Nucleus accumbens (tissue), 56 donors: ENCODE data around the gene CHST11.

ENCODE experiments used
- DNase-seq, 56 donors: peaks; one replicate each; lab custom pipeline; 2025; lab: John Stamatoyannopoulos, UW

Gene CHST11

DNA sequence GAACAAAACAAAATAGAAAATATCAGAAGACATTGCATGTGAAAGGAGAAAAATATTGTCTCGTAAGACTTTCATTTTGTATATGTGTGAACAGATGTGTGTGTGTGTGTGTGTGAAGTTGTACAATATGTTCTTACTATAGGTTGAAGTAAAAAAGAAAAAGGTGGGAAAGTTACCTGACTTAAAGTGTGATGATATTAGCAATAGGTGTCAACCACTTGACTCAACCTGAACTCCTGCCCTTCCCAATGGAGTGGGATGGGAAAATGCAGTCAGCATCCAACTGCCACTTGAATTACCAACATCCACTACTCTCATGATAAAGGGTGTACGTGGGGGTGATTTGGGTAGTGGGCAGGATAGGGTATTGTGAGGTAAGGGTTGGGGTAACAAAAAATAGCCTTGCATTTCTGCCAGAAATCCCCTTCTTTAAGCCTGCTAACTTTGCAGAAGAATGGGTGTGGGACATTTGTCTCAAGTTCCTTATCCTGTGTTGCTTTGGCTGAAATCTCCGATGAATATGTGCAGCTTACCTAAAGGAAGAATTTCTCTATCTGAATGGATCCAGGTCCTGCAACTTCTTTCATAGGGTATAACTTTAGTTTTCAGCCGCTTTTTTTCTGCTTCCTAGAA lies 181.6 kb downstream of the CHST11 start:
- DNase-seq: no peak

DNA sequence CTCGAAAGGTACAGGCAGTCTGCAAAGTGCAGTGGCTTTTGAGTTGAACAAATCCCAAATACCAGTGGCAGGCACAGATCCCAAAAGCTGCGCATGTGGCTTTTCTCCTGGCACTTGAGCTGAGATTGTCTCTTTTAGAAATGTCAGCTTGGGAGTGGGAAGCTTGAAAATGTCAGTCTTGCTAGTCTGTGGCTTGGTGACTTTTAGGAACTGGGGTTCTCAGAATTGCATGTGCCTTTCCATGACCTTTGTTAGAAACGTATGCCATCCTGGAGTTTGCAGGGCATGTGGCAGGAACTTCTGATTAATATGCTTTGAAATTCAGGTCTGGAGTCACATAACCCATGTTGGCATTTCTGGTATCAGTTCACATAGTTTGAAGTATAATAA lies 182.1 kb downstream of the CHST11 start:
- DNase-seq: no peak

DNA sequence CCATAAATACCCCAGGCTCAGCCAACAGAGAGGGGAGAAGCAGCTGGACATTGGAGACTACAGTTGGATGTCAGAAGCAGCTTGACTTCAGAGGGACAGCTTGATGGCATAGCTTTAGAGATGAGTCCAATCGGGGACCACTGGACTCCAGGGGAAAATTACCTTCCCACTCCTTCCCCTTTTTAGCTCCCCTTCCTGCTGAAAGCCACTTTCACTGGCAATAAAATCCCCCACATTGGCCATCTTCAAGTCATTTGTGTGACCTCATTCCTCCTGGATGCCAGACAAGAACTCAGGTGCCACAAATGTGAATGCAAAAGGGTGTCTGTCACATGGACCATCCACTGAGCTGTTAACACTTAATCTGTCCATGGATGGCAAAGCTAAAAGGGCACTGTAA lies 184.2 kb downstream of the CHST11 start:
- DNase-seq: no peak

DNA sequence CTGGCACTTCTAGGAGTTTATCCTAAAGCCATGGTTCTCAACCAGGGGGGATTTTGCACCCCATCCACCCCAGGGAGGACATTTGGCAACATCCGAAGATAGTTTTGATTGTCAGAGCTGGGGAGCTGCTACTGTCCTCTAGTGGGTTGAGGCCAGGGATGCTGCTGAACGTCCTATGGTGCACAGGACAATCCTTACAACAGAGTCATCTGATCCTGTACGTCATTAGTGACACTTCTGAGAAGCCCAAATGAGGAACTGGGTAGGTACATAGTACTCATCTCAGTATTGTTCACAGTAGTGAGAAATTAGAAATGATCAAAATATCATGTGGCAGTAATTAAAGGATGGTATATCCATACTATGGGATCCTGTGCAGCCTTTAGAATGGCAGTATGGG lies 185.1 kb downstream of the CHST11 start:
- DNase-seq: no peak

DNA sequence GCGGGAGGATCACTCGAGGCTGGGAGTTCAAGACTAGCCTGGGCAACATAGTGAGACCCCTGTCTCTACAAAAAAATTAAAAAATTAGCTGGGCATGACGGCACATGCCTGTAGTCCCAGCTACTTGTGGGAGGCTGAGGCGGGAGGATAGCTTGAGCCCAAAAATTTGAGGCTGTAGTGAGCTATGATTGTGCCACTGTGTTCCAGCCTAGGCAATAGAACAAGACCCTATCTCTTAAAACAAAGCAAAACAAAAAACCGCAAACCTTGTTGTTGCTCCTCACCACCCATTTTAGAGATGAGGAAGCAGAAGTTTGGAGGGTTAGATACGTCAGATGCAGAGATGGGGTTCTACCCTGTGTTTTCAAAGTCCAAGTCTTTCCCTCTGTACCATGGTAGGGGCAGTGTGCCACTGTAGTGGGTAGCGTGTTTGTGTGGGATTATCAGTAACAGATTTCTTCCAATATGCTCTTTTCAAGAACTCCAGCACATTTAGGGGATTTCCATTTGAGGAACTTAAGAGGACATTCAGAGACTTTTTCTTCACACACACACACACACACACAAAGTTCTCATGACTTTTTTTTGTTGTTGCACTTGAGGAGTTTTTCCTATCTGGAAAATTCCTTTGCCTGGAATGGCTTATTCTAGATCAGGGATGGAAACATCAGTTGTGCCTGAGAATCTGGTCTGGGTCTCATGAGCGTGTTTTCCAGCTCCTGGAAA lies 186.5 kb downstream of the CHST11 start:
- DNase-seq: no peak

DNA sequence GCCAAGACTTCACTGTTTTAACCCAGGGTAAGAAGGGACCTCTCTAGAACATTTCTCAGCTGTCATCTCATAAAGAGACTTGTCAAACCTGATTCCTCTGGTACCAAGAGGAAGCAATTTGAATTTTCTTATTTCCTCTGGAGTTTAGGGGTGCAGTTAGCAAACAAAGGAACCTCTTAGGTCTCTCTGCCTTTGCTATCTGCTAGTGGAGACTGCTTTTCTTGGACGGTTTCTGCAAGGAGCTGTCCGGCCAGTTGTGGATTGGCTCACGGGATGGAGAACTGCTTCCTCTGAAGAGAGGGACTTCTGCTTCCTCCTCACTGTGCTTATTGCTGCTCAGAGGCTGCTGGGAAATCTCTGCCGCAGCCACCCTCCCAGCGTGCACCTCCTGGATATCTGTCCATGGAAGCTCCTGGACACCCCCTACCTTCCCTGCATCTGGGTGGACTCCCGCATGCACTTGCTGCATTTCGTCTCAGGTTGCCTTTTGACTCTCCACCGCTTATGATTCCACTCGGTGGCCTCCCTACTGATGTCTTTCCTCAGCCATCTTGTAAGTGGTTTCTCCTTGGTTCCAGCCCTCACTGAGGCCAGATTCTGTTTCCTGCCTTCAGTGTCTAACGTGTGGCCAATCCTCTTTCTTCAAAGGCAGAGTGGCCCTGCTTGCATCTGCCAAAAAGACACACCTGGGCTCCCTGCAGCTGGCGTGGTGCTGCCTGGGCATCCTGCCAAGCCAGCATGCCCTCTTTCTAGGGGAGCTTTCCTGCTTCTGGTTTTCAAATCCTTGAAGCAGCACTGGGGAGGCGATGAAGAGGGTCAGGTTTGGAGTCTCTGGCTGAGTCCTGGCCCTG lies 187.3 kb downstream of the CHST11 start:
- DNase-seq: peak in 3 of 56 donors; percentile 10 to 32 (median 12)

DNA sequence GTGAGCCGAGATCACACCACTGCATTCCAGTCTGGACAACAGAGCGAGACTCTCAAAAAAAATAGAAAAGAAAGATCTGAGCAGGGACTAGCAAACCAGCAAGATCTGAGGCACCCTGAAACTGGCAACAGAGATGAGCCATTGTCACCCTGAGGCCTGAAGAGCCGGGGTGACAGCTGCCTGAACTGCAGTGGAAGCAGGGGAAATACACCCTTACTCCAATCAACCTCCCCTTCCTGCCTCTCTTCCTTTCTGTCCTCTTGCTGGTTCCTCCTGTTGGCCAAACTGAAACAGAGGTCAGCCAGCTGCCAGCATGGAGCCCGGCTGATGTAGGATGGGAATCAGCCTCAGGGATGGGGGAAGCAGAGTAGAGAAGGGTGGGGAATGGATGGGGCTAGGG lies 192.0 kb downstream of the CHST11 start:
- no peak for DNase-seq

DNA sequence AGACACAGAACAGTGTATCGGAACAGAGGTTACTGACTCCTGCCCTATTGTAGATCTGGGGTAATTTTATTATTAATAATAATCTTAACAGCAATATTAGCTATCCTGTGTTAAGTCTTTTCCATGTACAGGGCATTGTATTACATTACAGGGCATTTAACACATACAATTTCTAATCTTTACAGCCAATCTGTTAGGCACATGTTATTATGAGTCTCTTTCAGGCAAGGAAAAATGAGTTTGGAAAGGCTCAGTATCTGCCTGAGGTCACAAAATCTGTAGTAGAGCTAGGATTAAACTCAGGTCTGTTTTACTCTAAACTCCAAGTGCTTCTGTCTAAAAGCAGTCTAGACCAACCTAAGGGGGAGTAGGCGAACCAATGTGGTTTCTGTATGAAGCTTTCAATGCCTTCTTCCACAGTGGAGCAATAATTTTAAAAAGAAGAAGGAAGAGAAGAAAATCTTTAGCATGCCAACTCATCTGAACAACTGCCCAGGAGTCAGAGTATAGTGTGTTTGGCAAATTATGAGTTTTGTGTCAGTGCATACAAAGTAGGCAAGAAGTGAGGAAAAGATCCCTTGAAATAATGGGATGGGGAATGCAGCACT lies 192.6 kb downstream of the CHST11 start:
- no peak for DNase-seq

DNA sequence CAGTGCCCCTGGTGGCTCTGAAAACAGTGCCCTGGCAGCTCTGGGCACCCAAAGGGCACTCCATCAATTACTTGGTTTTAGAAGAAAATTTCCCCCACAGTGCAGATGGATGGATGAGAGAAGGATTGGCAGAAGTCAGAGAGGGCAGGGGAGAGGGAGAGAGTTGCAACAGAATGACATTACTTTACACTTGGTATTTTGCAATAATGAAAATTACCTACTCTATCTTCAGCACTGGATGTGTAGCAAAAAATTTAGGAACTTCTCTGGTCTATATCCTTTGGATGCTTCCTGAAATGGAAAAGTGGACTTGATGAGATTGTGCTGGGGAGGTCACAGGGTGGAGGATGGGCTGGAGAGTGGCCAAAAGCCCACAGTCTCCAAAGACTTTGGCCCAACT lies 193.2 kb downstream of the CHST11 start:
- no peak for DNase-seq

DNA sequence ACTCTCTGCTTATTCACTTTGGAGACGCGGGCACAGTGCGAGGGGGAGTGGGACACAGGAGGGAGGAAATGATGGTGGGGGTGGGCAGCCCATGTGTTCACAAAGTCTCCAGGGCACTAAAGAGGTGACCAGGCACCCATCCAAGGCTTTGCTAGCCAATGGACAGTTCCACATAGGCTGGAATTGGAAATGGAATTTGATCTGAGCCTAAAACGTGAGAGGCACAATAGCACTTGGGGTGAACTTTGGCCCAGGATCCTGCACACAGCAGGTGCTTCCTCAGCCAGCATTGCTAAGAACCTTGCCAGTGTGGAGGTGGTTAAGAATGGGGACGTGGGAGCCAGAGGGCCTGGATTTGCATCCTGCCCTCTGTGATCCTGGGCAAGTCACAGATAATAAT lies 193.8 kb downstream of the CHST11 start:
- DNase-seq: no peak

DNA sequence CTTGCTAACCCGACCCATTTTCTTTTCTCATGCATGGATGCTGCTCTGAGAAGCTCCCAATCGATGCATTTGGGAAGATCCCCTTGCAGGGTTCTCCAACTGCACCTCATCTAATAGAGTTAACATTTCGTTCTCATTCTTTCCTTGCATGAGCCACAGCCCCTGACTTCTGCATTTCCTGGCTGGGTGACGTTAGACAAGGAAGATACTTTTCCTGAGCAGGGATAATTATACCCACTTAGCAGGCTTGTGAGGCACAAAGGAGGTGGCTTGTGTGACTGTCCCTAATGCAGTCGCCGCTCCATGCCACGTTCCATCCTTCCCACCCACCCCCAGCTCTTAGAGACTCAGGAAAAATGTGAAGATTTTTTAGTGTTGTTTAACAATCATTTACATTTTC lies 195.1 kb downstream of the CHST11 start:
- no peak for DNase-seq

DNA sequence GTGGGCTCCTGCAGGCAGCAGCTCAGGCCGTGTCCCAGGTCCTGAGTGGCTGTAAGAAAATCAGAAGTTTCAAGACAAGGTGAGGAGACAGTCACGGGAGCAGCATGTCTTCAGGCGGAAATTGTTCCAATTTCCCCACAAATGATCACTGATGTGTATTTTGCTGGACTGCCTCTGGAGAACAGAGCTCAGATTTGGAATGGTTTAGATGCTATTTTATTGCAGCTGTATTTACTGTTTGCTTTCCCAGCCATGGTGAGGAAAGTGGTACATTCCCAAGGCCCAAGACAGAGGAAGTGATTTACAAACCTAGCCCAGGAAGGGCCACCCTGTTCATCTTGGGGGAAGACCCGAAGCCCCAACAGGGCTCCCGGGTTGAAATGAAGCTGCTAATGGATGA lies 195.6 kb downstream of the CHST11 start:
- DNase-seq: no peak

DNA sequence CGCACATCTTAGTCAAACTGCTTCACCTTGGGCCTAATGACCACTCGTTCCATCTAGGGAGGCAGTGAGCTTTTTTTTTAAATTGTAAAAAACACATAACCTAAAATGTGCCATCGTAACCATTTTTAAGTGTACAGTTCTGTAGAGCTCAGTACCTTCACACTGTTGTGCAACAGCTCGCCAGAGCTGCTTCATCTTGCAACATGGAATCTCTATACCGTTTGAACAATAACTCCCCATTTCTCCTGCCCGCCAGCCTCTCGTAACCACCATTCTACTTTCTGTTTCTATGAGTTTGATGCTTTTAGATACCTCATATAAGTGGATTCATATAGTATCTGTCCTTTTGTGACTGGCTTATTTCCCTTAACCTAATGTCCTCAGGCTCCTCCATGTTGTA lies 196.2 kb downstream of the CHST11 start:
- no peak for DNase-seq

DNA sequence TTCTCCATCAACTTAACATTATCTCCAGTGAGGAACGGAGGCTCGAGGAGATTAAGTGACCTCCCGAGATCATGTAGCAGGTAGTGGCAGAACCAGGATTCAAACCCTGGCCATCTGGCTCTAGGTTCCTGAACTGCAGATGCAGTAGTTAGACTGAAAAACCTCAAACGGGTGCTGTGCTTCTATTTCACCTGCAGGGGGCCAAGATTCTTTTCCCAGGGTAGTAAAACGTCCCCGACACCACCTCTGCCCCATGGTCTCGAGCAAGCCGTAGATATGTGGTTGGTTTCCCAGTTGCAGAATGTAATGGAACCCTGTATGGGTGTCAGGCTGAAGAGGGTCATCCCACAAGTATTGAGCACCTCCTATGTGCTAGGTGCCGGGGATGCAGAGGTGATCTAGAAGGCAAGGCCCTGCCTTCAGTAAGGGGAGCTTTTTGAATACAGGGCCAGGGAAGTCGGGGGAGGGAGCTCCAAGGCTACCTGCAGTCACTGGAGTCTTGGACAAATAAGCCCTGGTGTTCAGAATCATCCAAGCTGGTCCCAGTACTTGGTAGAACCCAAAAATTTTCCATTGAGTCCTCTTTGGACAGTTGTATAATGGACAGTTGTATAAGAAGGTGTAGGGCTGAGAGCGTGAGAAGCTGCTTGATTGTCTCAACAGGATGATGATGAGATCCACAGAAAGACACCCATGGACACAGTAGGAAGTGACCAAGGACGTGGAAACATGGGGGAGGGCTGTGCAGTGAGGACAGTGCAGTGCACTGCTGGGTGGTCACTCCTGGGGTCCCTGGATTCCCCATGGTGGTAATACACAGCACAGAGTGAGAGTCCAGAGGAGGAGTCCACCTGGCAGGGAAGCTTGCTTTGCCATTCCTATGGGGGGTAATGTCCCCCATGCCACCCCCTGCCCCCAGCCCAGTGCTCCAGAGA lies 197.2 kb downstream of the CHST11 start:
- DNase-seq: no peak

DNA sequence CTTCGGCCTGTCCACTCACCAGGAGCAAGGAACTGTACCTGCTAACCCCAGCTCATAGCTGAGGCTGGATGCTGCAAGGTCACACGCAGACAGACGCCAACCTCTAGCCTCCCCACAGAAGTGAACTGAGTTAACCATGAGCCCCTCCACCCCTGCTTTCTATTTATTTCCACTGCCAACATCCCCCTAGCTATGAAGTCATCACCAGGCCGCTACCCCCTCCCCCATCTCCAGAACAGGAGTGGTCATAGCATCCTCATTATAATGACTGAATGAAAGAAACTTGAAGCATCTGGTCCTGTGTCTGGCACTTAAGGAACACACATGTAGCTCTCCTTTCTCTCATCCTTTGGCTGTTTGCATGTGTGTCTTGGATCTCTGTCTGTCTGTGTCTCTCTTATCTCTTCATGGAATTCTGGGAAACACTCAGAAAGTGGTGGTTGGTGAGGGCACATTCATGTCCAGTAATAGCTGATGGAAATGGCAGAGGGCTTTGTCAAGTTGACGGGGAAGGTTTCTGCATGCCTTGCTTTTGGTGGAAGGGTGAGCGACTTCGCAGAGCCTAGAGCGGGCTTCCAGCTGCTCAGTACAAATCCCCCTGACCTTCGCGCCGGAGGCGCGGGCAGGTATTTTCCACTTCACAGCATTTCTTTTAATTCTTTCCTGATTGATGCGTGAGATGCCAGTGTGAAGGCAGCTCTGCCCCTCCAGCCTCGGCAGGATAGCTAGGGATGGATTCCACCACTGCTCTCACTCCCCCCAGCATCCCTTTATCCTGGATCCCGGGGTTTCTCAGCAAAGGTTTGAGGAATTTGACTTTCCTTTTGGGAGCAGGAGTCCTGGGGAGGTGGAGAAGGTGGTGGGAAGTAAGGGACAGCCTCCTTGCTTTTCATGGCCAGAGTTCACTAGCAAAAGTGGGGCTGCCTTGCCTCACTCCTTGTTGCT lies 198.2 kb downstream of the CHST11 start:
- no peak for DNase-seq

DNA sequence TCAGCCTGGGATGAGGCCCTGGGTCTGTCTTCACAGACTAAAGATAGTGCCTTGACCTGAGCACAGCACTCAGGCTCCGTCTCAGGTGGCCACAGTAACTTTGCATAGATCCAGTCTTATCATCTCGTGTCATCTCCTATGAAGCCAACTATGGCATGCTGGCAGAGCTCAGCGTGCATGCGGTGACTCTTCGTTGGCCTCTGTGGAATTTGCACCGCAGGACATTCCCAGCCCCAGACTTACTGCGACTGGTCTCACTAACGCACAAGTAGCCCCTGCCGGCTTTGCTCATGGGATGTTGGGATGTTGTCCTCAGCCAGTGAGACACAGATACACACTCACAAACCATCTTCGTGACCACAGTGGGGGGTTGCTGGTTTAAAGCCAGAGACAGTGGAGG lies 199.6 kb downstream of the CHST11 start:
- DNase-seq: no peak

DNA sequence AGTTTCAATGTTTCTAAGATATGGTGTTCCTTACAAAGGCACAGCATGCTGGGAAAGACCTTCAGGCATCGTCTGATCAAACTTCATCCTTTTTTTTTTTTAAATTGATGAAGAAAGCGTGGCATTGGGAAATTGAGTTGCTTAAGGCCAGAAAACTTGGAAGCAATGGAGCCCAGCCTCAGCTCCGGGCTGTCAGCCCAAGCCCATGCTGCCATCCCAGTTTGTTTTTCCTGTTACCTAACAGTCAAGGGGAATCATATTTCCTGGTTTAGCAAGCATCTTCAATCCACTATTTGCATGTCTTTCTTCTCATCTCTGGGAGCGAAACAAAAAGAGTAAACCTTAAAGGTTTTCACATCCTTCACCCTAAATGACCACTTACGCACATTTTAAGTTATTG lies 200.2 kb downstream of the CHST11 start:
- DNase-seq: peak in 1 of 56 donors; percentile 13

DNA sequence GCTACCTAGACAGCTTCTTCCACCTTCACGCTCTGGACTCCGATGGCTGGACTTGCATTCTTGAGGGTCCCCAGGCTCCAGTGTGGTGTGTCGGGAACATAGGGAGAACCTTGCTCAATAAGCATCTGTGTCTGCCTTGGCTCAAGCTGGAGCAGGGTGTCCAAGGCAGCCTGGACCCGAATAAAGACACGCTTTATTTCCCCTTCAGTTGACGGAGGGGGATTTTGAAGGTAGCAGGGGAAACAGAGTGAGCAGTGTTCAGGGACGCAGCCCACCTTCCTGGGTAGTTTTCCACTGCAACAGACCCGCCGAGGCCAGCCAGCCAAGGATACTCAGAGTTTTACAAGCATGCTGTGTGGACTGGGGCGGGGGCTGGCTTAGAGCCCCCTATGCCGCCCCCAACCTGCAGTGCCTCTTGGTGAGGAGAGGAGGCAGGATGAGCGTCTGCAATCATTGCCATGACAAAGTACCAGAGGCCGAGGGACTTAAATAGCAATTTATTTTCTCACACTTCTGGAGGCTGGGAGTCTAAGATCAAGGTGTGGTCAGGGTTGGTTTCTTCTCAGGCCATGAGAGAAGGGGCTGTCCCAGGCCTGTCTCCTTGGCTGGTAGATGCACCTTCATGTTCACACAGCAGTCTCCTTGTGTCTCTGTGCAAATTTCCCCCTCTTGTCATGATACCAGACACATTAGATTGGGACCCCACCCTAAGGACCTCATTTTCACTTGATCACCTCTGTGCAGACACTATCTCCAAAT lies 201.2 kb downstream of the CHST11 start:
- peak in 3 of 56 donors; percentile 13 to 18 (median 16) for DNase-seq
